WTC11 (cell line): ENCODE data around the gene SMYD4. TPM values are rescaled to one million over a fixed set of nuclear protein-coding genes. Genes with fewer than 3 reads are reported as not detected.

ENCODE experiments used
- ATAC-seq: fragments of 200-7000 bp; cut with Tn5 transposase; 2 replicates; pipeline ENCODE4 v1.10.0; 2021; ENCODE audit warnings: mild to moderate bottlenecking, moderate library complexity
- Bru-seq: library from RNA; stranded (reverse); fragments of 400-500 nt; gene quantifications from one replicate; lab custom pipeline; 2021; lab: Mats Ljungman, UMichigan
- CTCF ChIA-PET: fragments of 300-600 bp; sonication (Branson Sonifier 250); formaldehyde crosslinking; loops from one replicate; lab custom pipeline; 2021; ENCODE audit warnings: antibody characterized with exemption; lab: Charles Lee
- POLR2A ChIA-PET: fragments of 350-600 bp; sonication (Branson Sonifier 250); formaldehyde crosslinking; loops from one replicate; lab custom pipeline; 2021; ENCODE audit warnings: antibody characterized with exemption; lab: Charles Lee
- DNase-seq: peaks from one replicate; pipeline ENCODE4 v3.0.0; 2021; ENCODE audit warnings: low spot score
- H3K27ac Mint-ChIP-seq: 2 replicates; pipeline ENCODE4 v1.8.0; 2021; ENCODE audit warnings: mixed read lengths
- H3K27me3 Mint-ChIP-seq: 2 replicates; pipeline ENCODE4 v1.8.0; 2021; ENCODE audit warnings: low read depth, mild to moderate bottlenecking, moderate library complexity, mixed read lengths
- H3K36me3 Mint-ChIP-seq: 2 replicates; pipeline ENCODE4 v1.8.0; 2021; ENCODE audit warnings: mixed read lengths
- H3K4me1 Mint-ChIP-seq: 2 replicates; pipeline ENCODE4 v1.8.0; 2022; ENCODE audit warnings: mixed read lengths
- H3K4me3 Mint-ChIP-seq: 2 replicates; pipeline ENCODE4 v1.8.0; 2021; ENCODE audit warnings: mild to moderate bottlenecking, moderate library complexity, mixed read lengths
- H3K9me3 Mint-ChIP-seq: 2 replicates; pipeline ENCODE4 v1.8.0; 2021; ENCODE audit warnings: mixed read lengths
- CREM ChIP-seq: sonication (generic); formaldehyde crosslinking; IDR thresholded peaks from 2 replicates; pipeline ENCODE4 v1.8.1; 2022; ENCODE audit warnings: mild to moderate bottlenecking, missing genetic modification reagents, moderate library complexity
- E2F5 ChIP-seq: sonication (generic); formaldehyde crosslinking; IDR thresholded peaks from 2 replicates; pipeline ENCODE4 v1.8.1; 2022; ENCODE audit warnings: mild to moderate bottlenecking, moderate library complexity, missing genetic modification reagents
- ELF4 ChIP-seq: sonication (generic); formaldehyde crosslinking; IDR thresholded peaks from 2 replicates; pipeline ENCODE4 v1.8.1; 2022; ENCODE audit warnings: low read depth, mild to moderate bottlenecking, moderate library complexity, missing genetic modification reagents
- EMX1 ChIP-seq: fragments of 250-450 bp; sonication (Bioruptor Pico); IDR thresholded peaks from 2 replicates; pipeline ENCODE4 v1.8.0; 2021; ENCODE audit warnings: mild to moderate bottlenecking
- ESRRA ChIP-seq: sonication (generic); formaldehyde crosslinking; IDR thresholded peaks from 2 replicates; pipeline ENCODE4 v1.8.1; 2022; ENCODE audit warnings: mild to moderate bottlenecking, missing genetic modification reagents, borderline replicate concordance
- FOXK1 ChIP-seq: sonication (generic); formaldehyde crosslinking; IDR thresholded peaks from 2 replicates; pipeline ENCODE4 v1.8.0; 2022; ENCODE audit warnings: mild to moderate bottlenecking, moderate library complexity, missing genetic modification reagents
- NFATC4 ChIP-seq: fragments of 250-450 bp; sonication (Bioruptor Pico); IDR thresholded peaks from 2 replicates; pipeline ENCODE4 v1.9.0; 2021; ENCODE audit warnings: mild to moderate bottlenecking
- NFE2L1 ChIP-seq: sonication (generic); formaldehyde crosslinking; IDR thresholded peaks from 2 replicates; pipeline ENCODE4 v1.8.1; 2023; ENCODE audit warnings: missing genetic modification reagents
- NR1H2 ChIP-seq: sonication (generic); formaldehyde crosslinking; IDR thresholded peaks from 2 replicates; pipeline ENCODE4 v1.9.0; 2021; ENCODE audit warnings: mild to moderate bottlenecking, moderate library complexity, missing genetic modification reagents
- SOX15 ChIP-seq: fragments of 250-450 bp; sonication (Bioruptor Pico); IDR thresholded peaks from 2 replicates; pipeline ENCODE4 v1.9.0; 2021; ENCODE audit warnings: mild to moderate bottlenecking
- SP1 ChIP-seq: sonication (generic); formaldehyde crosslinking; conservative IDR thresholded peaks from 2 replicates; pipeline ENCODE4 v1.8.1; 2022; ENCODE audit warnings: missing genetic modification reagents
- TEAD1 ChIP-seq: sonication (generic); formaldehyde crosslinking; IDR thresholded peaks from 2 replicates; pipeline ENCODE4 v1.8.0; 2022; ENCODE audit warnings: mild to moderate bottlenecking, missing genetic modification reagents
- USF2 ChIP-seq: sonication (generic); formaldehyde crosslinking; IDR thresholded peaks from 2 replicates; pipeline ENCODE4 v1.8.1; 2023; ENCODE audit warnings: mild to moderate bottlenecking, missing genetic modification reagents, moderate library complexity
- ZBTB21 ChIP-seq: sonication (generic); formaldehyde crosslinking; IDR thresholded peaks from 2 replicates; pipeline ENCODE4 v1.8.1; 2023; ENCODE audit warnings: mild to moderate bottlenecking, missing genetic modification reagents, borderline replicate concordance
- ZBTB43 ChIP-seq: sonication (generic); formaldehyde crosslinking; IDR thresholded peaks from 2 replicates; pipeline ENCODE4 v1.8.1; 2023; ENCODE audit warnings: mild to moderate bottlenecking, missing genetic modification reagents
- long read RNA-seq, 3 experiments: library from RNA in 1 of 3; library from capped mRNA in 1 of 3; library from polyadenylated mRNA in 1 of 3; unstranded in 2 of 3; stranded (forward) in 1 of 3; transcript quantifications; one replicate each; pipeline ENCODE4 v2.0.0, GENCODE V29; 2021
- total RNA-seq: library from RNA; stranded (reverse); gene quantifications from 3 replicates; pipeline ENCODE4 v1.2.3, GENCODE V29; 2021
- TF ChIP-seq, protein P1 (sequence below): sonication (generic); formaldehyde crosslinking; IDR thresholded peaks from 2 replicates; pipeline ENCODE4 v1.8.0; 2022; ENCODE audit warnings: mild to moderate bottlenecking, missing genetic modification reagents
- TF ChIP-seq, protein P2 (sequence below): sonication (generic); formaldehyde crosslinking; IDR thresholded peaks from 2 replicates; pipeline ENCODE4 v1.8.0; 2022; ENCODE audit warnings: mild to moderate bottlenecking, missing genetic modification reagents
- TF ChIP-seq, protein P3 (sequence below): fragments of 250-450 bp; sonication (Bioruptor Pico); IDR thresholded peaks from 2 replicates; pipeline ENCODE4 v1.9.0; 2021; ENCODE audit warnings: mild to moderate bottlenecking
- TF ChIP-seq, protein P4 (sequence below): sonication (generic); formaldehyde crosslinking; IDR thresholded peaks from 2 replicates; pipeline ENCODE4 v1.8.0; 2023; ENCODE audit warnings: missing genetic modification reagents, mild to moderate bottlenecking, borderline replicate concordance

The SMYD4 gene, protein sequence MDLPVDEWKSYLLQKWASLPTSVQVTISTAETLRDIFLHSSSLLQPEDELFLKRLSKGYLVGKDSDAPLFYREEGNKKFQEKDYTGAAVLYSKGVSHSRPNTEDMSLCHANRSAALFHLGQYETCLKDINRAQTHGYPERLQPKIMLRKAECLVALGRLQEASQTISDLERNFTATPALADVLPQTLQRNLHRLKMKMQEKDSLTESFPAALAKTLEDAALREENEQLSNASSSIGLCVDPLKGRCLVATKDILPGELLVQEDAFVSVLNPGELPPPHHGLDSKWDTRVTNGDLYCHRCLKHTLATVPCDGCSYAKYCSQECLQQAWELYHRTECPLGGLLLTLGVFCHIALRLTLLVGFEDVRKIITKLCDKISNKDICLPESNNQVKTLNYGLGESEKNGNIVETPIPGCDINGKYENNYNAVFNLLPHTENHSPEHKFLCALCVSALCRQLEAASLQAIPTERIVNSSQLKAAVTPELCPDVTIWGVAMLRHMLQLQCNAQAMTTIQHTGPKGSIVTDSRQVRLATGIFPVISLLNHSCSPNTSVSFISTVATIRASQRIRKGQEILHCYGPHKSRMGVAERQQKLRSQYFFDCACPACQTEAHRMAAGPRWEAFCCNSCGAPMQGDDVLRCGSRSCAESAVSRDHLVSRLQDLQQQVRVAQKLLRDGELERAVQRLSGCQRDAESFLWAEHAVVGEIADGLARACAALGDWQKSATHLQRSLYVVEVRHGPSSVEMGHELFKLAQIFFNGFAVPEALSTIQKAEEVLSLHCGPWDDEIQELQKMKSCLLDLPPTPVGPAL
- 24.1 to 28.8 TPM (median 28.2 TPM) in 3 replicates for total RNA-seq
- percentile 66 among the genes with signal in this experiment for Bru-seq, nascent RNA
- long read RNA-seq, experiment 1, full-length matches to known transcripts: 35 of 53 reads
- long read RNA-seq, experiment 1, partial matches to known transcripts: 5 of 53 reads
- long read RNA-seq, experiment 1, other reads (novel, unspliced or antisense): 13 of 53 reads
- long read RNA-seq, experiment 2, full-length matches to known transcripts: 4 of 15 reads
- long read RNA-seq, experiment 2, partial matches to known transcripts: 2 of 15 reads
- long read RNA-seq, experiment 2, other reads (novel, unspliced or antisense): 9 of 15 reads
- long read RNA-seq, experiment 3, partial matches to known transcripts: 1 of 5 reads
- long read RNA-seq, experiment 3, other reads (novel, unspliced or antisense): 4 of 5 reads

DNA sequence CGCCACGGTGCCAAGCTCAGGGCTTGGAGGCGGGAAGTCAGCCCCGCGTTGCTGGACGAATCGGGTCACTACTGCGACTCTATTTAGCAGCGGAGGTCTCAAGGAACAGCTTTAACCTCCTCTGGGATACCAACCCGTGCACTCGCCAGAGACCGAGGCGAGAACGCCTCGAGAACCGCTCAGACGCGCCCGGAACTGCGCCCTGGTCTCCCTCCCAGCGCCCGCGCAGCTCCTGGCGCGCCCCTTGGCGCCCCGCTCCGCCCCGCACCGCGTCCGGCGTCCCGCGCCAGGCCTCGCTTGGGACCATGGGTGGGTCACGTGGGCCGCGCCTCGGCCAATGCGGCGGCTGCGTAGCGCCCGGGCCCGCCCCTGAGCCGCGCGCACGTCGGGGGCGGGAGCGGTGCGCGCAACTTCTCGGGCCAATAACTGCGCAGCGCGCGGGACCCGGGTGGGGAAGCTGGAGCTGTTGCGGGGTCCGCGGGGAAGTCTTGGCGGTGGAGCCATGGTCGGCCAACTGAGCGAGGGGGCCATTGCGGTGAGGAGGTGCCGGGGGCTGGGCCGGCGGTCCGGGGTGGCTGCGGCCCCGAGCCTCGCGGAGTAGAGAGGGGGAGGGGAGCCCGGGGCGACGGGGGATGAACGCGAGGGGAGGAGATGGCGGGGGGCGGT is at the start of gene SMYD4, which contains the start of gene RPA1:
SMYD4 (minus strand) TSS at position 311 of the 666 bp plus-strand sequence. CDS start 1,908 bp downstream, outside the sequence.
RPA1 (plus strand) TSS at position 414 of the 666 bp plus-strand sequence; CDS start at position 503, 89 bp downstream.
- ATAC-seq (peak; percentile 98), DNase-seq (peak; percentile 85)
- Mint-ChIP-seq H3K9me3 (no peaks in the 10 kb centered on the region), H3K4me3 (peak within 1 kb of the TSS; percentile 92), H3K27ac (peak within 1 kb of the TSS; percentile 57), H3K27me3 (no peaks in the 10 kb centered on the region), H3K36me3 (peaks cover 27% of the 10 kb centered on the region), H3K4me1 (peaks cover 10% of the 10 kb centered on the region)
- ChIA-PET CTCF (interaction anchor here (0.6 to 1.6 kb wide), 10 partner anchors 10 to 252 kb away, joined by 3 to 6 read pairs (median 4); partner anchors contain the start of gene SERPINF1), POLR2A (interaction anchor here (0.6 to 0.8 kb wide), 3 partner anchors 15 to 112 kb away, joined by 3 to 4 read pairs (median 3); no protein-coding TSS in a partner anchor)
- TF ChIP-seq ZBTB43 (peak; percentile 73; the same call in 1 of the 2 replicates), FOXK1 (CRISPR knock-in tag) (peak; percentile 86), NR1H2 (CRISPR knock-in tag) (no peak), SP1 (CRISPR knock-in tag) (peak; percentile 98), SOX15 (CRISPR knock-in tag) (no peak), ESRRA (CRISPR knock-in tag) (no peak), CREM (CRISPR knock-in tag) (peak; percentile 74; the same call in 1 of the 2 replicates), E2F5 (peak; percentile 99), EMX1 (CRISPR knock-in tag) (no peak), TEAD1 (peak; percentile 64; the same call in 1 of the 2 replicates), ZBTB21 (CRISPR knock-in tag) (0 out of 2 replicates have a peak, but pooled peaks have one; percentile 36), USF2 (CRISPR knock-in tag) (peak; percentile 100), ELF4 (CRISPR knock-in tag) (no peak; the same call in 1 of the 2 replicates), NFATC4 (CRISPR knock-in tag) (no peak), NFE2L1 (CRISPR knock-in tag) (peak; percentile 16; the same call in 1 of the 2 replicates)
- TF ChIP-seq, protein P1, sequence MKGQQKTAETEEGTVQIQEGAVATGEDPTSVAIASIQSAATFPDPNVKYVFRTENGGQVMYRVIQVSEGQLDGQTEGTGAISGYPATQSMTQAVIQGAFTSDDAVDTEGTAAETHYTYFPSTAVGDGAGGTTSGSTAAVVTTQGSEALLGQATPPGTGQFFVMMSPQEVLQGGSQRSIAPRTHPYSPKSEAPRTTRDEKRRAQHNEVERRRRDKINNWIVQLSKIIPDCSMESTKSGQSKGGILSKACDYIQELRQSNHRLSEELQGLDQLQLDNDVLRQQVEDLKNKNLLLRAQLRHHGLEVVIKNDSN (CRISPR knock-in tag): peak; percentile 92
- TF ChIP-seq, protein P2, sequence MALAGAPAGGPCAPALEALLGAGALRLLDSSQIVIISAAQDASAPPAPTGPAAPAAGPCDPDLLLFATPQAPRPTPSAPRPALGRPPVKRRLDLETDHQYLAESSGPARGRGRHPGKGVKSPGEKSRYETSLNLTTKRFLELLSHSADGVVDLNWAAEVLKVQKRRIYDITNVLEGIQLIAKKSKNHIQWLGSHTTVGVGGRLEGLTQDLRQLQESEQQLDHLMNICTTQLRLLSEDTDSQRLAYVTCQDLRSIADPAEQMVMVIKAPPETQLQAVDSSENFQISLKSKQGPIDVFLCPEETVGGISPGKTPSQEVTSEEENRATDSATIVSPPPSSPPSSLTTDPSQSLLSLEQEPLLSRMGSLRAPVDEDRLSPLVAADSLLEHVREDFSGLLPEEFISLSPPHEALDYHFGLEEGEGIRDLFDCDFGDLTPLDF (CRISPR knock-in tag): 0 out of 2 replicates have a peak, but pooled peaks have one; percentile 20
- TF ChIP-seq, protein P3, sequence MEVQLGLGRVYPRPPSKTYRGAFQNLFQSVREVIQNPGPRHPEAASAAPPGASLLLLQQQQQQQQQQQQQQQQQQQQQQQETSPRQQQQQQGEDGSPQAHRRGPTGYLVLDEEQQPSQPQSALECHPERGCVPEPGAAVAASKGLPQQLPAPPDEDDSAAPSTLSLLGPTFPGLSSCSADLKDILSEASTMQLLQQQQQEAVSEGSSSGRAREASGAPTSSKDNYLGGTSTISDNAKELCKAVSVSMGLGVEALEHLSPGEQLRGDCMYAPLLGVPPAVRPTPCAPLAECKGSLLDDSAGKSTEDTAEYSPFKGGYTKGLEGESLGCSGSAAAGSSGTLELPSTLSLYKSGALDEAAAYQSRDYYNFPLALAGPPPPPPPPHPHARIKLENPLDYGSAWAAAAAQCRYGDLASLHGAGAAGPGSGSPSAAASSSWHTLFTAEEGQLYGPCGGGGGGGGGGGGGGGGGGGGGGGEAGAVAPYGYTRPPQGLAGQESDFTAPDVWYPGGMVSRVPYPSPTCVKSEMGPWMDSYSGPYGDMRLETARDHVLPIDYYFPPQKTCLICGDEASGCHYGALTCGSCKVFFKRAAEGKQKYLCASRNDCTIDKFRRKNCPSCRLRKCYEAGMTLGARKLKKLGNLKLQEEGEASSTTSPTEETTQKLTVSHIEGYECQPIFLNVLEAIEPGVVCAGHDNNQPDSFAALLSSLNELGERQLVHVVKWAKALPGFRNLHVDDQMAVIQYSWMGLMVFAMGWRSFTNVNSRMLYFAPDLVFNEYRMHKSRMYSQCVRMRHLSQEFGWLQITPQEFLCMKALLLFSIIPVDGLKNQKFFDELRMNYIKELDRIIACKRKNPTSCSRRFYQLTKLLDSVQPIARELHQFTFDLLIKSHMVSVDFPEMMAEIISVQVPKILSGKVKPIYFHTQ: no peak
- TF ChIP-seq, protein P4, sequence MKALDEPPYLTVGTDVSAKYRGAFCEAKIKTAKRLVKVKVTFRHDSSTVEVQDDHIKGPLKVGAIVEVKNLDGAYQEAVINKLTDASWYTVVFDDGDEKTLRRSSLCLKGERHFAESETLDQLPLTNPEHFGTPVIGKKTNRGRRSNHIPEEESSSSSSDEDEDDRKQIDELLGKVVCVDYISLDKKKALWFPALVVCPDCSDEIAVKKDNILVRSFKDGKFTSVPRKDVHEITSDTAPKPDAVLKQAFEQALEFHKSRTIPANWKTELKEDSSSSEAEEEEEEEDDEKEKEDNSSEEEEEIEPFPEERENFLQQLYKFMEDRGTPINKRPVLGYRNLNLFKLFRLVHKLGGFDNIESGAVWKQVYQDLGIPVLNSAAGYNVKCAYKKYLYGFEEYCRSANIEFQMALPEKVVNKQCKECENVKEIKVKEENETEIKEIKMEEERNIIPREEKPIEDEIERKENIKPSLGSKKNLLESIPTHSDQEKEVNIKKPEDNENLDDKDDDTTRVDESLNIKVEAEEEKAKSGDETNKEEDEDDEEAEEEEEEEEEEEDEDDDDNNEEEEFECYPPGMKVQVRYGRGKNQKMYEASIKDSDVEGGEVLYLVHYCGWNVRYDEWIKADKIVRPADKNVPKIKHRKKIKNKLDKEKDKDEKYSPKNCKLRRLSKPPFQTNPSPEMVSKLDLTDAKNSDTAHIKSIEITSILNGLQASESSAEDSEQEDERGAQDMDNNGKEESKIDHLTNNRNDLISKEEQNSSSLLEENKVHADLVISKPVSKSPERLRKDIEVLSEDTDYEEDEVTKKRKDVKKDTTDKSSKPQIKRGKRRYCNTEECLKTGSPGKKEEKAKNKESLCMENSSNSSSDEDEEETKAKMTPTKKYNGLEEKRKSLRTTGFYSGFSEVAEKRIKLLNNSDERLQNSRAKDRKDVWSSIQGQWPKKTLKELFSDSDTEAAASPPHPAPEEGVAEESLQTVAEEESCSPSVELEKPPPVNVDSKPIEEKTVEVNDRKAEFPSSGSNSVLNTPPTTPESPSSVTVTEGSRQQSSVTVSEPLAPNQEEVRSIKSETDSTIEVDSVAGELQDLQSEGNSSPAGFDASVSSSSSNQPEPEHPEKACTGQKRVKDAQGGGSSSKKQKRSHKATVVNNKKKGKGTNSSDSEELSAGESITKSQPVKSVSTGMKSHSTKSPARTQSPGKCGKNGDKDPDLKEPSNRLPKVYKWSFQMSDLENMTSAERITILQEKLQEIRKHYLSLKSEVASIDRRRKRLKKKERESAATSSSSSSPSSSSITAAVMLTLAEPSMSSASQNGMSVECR (CRISPR knock-in tag): peak; percentile 60; the same call in 1 of the 2 replicates
